C4-2B (cell line): Measurements from ENCODE around the gene OTC.

Experiments
- ZFX ChIP-seq: fragments of 450-650 bp; IDR thresholded peaks from 2 replicates; pipeline ENCODE4 v1.6.1; 2017
- TF ChIP-seq, protein P1 (sequence below): fragments of 450-650 bp; conservative IDR thresholded peaks from 2 replicates; pipeline ENCODE4 v1.5.1; 2017; ENCODE audit warnings: mild to moderate bottlenecking

DNA sequence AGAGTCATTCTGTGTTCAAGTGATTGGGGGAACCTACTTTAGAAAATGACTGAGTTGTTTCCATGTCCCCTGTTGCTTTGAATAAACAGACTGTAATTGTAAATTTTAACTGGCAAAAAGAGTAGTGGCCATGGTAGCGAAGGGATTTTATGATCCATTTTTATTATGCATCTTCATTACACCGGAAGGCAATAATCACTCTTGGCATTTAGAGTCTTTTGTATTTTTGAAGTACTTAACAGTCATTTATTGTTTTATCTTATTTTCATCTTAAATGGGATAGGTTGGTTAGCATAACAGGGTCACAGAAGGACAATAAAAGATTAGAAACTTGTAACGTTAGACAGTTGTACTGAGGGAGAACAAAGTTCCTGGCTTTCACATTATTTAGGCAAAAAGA is 11.0 kb upstream of the OTC start:
- TF ChIP-seq, protein P1, sequence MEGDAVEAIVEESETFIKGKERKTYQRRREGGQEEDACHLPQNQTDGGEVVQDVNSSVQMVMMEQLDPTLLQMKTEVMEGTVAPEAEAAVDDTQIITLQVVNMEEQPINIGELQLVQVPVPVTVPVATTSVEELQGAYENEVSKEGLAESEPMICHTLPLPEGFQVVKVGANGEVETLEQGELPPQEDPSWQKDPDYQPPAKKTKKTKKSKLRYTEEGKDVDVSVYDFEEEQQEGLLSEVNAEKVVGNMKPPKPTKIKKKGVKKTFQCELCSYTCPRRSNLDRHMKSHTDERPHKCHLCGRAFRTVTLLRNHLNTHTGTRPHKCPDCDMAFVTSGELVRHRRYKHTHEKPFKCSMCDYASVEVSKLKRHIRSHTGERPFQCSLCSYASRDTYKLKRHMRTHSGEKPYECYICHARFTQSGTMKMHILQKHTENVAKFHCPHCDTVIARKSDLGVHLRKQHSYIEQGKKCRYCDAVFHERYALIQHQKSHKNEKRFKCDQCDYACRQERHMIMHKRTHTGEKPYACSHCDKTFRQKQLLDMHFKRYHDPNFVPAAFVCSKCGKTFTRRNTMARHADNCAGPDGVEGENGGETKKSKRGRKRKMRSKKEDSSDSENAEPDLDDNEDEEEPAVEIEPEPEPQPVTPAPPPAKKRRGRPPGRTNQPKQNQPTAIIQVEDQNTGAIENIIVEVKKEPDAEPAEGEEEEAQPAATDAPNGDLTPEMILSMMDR: no peak
- TF ChIP-seq ZFX: no peak
